ENCODE measurements around the gene KRT9.
"Not testable (repeated sequence)": the region's sequence is repeated elsewhere in the genome, so short reads cannot be mapped to it uniquely, and the experiment has no call there.

KRT9 gene

GRCh38 chr17:41599680-41600079 is 27.8 kb upstream of the KRT9 start:
- DNase-seq = no peak

GRCh38 chr17:41595585-41595984 is 23.7 kb upstream of the KRT9 start:
- no peak for DNase-seq

DNA sequence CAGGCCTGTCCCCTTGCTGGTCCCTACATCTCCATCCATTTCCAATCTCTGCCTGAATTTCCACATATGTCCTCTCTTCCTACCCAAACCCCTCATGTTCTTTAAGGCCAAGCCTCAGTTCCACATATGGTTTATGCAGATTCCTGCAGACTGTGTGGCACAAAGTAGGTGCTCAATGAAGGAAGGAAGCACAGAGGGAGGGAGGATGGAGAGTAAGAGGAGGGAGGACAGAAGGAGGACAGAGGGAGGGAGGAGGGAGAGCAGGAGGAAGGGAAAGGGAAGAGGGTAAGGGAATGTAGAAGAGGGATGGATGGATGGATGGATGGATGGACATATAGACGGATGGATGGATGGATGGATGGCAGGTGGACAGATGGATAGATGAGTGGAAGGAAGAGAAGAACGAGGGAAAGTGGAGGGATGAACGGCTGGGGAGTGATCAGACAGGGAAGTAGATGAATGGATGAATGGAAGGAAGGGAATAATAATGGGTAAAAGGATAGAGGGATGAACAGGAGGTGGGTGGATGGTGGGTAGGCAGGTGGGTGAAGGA is 22.6 kb upstream of the KRT9 start:
- DNase-seq = no peak

GRCh38 chr17:41593306-41593981 is 21.6 kb upstream of the KRT9 start:
- DNase-seq = no peak

DNA sequence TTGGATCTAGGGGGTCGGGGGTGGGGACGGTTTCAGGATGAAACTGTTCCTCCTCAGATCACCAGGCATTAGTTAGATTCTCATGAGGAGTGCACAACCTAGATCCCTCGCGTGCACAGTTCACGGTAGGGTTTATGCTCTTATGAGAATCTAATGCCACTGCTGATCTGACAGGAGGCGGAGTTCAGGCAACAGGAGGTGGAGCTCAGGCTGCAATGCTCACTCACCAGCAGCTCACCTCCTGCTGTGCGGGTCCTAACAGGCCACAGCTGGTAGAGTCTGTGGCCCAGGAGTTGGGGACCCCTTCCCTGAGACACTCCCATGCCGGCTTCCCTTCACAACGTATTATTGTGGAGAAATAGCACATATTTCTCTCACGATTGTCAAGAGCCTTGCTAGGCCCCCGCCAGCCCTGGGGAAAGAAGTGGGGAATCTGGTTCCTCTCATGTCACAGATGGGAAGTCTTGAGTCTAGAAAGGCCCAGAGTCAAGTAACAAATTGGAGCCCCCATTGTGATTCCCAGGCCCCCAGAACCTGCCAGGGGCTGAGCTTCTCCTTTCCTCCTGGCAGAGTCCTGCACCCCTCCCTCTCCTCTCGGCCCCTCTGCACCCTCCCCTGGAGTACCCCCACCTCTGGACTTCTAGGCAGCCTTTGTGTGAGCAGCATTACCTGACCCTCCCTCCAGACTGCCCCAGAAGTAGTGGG is 20.9 kb upstream of the KRT9 start:
- DNase-seq = no peak

DNA sequence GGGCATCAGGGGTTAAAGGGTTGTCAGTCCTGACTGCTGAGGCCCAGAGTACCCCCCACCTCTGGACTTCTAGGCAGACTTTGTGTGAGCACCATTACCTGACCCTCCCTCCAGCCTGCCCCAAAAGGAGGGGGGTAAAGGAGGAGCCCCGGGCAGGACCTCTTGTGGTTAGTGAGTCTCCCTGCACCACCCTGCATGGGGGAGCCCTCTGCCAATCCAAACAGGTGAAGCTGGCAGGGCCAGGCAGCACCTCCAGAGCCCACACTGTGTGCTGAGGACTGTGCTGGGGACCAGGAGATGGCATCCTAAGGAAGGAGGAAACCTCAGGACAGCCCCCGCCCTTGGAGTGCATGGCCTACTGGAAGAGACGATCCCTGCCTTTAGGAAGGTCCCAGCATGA is 17.4 kb upstream of the KRT9 start:
- DNase-seq = no peak

DNA sequence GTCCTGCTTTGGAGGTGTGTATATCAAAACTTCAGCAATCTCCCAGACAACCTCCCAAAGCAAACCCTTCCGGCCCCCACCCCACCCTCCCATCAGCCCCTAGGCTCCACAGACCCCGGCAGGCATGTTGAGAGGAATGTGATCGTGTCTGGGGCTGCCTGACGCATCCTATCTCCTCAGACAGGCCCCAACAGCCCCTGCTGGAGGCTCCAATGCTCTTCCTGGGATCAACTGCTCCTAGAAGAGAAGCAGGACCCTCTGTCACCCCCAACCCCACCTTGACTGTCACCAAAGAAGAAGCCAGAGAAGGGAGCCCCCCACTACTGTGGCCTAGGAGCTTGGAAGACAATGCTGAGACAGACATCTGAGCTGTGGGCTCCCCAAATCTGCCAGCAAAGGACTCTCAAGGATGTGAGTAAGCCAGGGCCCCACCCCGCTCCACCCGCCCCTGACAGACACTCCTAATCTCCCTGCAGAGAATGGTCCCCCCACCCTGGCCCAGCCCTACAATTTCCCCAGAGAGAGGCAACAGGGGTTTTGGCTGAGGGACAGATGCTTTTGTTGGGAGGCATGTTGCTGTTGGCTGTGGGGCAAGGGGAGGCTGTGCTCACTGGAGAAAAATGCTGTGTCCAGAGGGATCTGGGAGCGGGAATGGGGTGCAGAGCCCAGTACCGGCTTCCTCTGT is 16.4 kb upstream of the KRT9 start:
- no peak for DNase-seq

- no peak for DNase-seq
These were observed 15.1 kb upstream of the KRT9 start, which contains the start of gene KRT14 for GRCh38 chr17:41586863-41587495. Gene KRT14 (minus strand): TSS chr17:41586895. CDS start chr17:41586834, 61 bp downstream.

GRCh38 chr17:41585301-41586056 is 13.6 kb upstream of the KRT9 start:
- DNase-seq = no peak

- not testable (repeated sequence) for DNase-seq
These were observed 12.6 kb upstream of the KRT9 start for GRCh38 chr17:41584331-41584927.

DNA sequence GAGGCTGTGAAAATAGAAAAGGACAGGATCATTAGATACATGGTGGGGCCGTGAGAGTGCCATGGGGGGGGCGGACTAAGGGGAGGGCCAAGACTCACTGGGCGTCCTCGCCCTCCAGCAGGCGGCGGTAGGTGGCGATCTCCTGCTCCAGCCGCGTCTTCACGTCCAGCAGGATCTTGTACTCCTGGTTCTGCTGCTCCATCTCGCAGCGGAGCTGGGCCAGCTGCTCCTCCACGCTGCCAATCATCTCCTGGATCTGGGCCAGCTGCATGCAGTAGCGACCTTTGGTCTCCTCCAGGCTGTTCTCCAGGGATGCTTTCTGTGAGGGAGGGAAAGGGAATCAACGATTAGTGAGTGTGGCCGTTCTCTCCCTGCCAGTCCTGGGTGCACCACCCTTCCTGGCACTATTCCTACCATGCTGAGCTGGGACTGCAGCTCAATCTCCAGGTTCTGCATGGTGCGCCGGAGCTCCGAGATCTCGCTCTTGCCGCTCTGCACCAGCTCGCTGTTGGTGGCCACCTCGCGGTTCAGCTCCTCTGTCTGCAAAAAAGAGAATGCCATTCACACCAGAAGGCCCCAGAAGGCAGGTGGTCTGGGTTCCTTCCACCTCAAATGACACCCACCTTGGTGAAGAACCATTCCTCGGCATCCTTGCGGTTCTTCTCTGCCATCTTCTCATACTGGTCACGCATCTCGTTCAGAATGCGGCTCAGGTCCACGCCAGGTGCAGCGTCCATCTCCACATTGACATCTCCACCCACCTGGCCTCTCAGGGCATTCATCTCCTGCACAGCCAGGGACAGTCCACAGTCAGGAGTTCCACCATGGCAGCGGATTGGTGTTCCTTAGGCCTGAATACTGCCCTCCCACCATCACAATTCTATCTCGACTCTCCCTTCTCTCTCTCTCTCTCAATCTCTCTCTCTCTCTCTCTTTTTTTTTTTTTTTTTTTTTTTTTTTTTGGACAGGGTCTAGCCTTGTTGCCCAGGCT is 11.6 kb upstream of the KRT9 start:
- DNase-seq = no peak

DNA sequence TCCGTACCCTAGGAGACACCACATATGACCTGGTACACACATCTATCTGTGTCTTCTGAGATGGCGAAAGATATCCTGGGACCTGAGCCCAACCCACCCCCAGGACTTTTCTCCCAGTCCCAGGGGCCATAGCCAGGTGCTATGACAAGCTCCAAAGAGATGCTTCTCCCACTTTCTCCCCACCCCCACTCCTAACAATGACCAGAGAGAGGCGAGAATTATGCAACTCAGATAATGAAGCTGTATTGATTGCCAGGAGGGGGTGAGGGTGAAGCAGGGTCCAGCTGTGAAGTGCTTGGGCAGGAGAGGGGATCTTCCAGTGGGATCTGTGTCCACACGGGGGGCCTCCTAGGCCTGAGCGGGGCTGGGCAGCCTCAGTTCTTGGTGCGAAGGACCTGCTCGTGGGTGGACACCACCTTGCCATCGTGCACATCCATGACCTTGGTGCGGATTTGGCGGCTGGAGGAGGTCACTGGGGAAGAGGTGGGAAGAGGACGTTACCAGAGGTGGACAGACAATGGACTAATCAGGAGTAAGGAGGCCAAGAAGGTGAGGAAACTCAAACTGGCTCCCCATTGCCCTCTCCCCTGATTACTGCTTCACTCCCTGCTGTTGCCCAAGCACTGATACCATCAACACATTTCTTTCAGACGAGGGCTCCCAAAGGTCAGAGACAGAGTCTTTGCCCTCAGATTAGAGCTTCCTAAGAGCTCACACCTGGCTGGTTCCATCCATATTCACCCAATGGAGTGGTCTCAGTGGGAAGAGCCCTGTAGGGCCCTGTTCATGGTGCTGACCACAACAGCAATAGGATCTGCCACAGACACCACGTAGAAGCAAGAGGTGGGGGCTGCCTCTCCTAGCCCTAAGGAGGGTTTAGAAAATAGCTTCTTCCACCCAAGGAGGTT is 10.5 kb upstream of the KRT9 start:
- not testable (repeated sequence) for DNase-seq

GRCh38 chr17:41581366-41582060 is 9.7 kb upstream of the KRT9 start:
- DNase-seq = no peak

GRCh38 chr17:41580687-41581365 is 9.0 kb upstream of the KRT9 start:
- no peak for DNase-seq

DNA sequence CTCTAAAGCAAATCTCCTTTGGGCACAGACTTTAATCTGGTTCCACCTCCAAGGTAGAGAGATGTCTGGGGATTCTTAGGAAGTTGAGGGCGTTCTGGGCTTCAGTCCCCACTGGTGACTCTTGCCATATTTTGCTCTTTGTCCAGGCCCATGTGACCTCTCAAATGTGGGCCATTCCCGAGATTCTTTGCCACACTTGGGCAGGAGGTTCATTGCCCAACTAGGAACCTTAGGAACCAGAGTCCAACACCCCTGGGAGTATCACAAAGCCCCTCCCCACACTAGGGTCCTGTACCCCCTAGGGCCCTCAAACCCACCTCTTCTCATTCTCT is 8.4 kb upstream of the KRT9 start:
- DNase-seq = no peak

DNA sequence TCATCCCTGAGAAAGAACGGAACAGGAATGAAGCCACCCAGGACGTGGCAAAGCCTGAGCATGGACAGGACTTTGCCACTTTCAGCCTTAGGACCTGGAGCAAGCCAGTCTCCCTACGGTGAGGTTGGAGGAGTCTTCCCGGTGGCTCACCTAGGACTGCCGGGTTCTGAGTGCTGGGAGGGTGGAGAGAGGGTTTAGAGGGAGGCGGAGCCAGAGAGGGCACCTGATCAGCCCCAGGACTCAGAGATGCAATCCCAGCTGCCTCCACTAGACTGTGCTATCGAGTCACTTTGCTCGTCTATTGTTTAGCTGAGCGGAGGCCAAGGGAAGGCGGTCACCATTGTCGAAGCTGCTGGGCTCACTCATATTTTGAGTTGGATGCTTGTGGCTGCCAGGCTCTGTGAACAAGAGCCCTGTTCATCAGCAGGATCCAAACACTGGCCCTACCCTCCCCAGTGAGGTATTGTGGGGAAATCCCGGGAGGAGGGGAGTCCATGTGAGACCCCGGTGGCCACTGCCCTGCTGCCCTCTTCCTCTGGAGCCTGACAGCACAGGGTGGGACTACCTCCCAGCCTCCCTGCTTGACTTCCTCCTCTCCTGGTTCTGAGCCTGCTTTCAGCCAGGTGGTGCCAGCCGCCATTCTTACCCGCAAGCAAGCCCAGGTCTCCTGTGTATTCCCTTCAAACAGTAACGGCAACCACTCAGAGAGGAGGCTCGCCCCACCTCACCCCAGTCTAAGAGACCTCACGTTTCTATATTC is 7.8 kb upstream of the KRT9 start:
- DNase-seq = no peak

- DNase-seq = no peak
These were observed 7.1 kb upstream of the KRT9 start for GRCh38 chr17:41578971-41579370.

DNA sequence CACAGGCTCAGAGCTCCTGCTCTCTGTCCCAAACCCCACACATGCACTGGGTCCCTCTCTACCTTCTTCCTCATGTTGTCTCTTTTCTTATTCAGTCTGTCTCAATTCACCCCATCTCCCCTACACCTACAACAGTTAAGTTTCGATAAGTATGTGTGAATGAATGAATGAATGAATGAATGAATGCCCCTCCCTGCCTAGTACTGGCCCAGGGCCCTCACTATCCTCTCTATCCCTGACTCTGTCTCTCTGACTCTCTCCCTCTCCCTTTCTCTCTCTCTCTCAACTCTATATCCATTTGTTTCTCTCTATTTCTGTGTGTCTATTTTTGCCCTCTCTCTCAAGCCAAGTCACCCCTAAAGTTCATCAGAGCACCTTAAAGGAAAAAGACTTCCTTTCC is 6.7 kb upstream of the KRT9 start:
- DNase-seq = no peak

Data from T1000 (cell line).